Suppressor macrophage treated with lipopolysaccharide for 1 hour (primary cell): Measurements from ENCODE around the gene GLDN.

ENCODE experiments used
- DNase-seq, 3 donors: peaks; one replicate each; pipeline ENCODE4 v3.0.0-alpha.2; 2020 to 2022

The GLDN gene

GRCh38 chr15:51447855-51448621, 106.6 kb downstream of the GLDN start:
- no peak for DNase-seq

DNA sequence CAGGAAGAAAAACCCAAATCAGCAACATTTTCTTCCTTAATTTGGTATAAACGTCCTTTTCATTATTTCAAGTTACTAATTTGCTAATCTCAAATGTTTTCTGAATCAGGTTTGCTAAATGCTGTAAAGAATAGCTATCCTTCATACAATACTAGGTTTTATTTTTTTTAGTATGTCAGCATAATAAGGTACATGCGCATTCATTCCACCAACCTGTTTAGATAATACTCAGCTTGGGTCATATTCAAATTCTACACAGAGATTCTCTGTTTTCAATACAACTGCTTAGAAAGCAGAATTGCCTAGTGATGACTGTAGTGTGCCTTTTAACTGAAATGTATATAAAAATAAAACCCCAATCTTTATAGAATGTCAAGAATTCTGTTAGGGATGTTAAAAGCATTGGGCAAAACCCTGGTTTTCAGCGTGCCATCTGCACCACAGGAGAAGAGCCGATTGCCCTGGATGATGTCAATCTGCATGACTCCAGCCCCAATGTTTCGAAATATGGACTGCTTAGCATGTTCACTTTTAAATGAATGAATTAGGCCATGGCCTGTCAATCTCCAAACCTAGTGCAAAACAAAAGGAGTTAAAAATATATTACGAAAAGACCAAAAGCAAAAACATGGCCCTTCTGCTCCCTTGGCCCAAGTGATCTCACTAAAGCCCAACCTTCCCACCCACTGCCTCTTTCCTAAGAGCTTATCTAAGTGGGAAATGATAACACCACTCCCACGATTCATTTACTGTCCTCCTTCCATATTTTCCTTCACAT, 107.4 kb downstream of the GLDN start:
- DNase-seq: peak; percentile 52 to 56 (median 52)

DNA sequence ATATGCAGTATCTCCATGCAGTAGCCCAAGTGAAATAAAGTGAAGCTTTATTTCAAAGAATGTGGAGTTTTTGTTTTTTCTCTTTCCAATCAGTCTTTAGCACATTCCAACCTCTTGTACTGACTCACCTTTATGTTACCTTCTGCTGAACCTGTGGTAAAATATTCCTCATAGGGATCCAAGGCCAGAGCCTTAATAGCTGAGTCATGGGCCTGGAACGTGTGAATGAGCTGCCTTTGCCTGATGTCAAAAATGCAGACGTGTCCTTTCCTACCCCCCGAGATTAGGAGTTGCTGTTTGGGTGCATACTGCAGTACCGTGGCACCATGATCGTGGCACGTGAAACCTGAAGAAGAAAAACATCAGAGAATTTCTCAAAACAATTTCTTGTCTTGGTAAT, 108.5 kb downstream of the GLDN start:
- DNase-seq: no peak
